ENCODE data around the gene TMEM30B. TPM values are rescaled to one million over a fixed set of nuclear protein-coding genes. Genes with fewer than 3 reads are reported as not detected.

TMEM30B gene
- total and polyA plus RNA-seq, 2 of the 13 experiments (the other 11 are each of a cell fraction or from before 2014, with no cell fraction given): not detected

DNA sequence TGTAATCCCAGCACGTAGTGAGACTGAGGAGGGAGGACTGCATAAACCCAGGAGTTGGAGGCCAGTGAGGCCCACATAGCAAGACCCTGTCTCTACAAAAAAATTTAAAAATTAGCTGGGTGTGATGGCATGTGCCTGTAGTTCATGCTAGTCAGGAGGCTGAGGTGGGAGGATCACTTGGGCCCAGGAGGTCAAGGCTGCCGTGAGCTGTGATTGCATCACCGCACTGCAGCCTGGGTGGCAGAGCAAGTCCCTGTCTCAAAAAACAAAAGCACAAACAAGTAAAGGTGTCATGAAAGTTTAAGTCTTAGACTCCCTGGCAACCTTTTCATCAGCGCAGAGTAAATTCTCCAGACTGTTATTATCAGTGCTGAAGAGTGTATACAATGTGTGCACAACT lies 10.4 kb downstream of the TMEM30B start:
- no TSS peak for BruUV-seq (replicated peaks)
- in situ Hi-C loops (cut with HindIII; ENCODE audit: extremely low pct_ligation_motif_present, low pct_unique_long_range_greater_than_20kb) (no loop called here), intact Hi-C loops (cut with micrococcal nuclease; ENCODE audit: unreplicated experiment) (no loop called here)
- H2AFZ ChIP-seq (ENCODE audit: low read length): no peak overlapping the region
- FAIRE-seq: no peak
- no peak for ATAC-seq
- H3K27ac ChIP-seq (ENCODE audit: extremely low read length, insufficient read depth, low read length): no peak overlapping the region
- no peaks in the 10 kb centered on the region for H3K79me2 ChIP-seq (ENCODE audit: insufficient read depth, low read length)
- no peak for DNase-seq (ENCODE audit: low spot score)
- WGBS (ENCODE audit: low lambda C conversion rate): 38% methylated on average over 4 of the region's 4 CpGs
- peaks cover 14% of the 10 kb centered on the region; the same call in 1 of the 2 replicates for H3K4me1 ChIP-seq (ENCODE audit: insufficient read depth, low read length)
- ChIA-PET CTCF (ENCODE audit: low intra/inter-chr PET ratio, low total read pairs) (interaction anchor here (2.9 kb wide), 1 partner anchor 15 kb away, joined by 26 read pairs; no protein-coding TSS in a partner anchor), POLR2A (no interaction called here)
- no peak overlapping the region for H3K4me2 ChIP-seq (ENCODE audit: low read depth, low read length)
- H3K9me3 ChIP-seq (ENCODE audit: low read length): no peaks in the 10 kb centered on the region
- no peaks in the 10 kb centered on the region for H3K36me3 ChIP-seq (replicated peaks in 1 of 2; ENCODE audit: control insufficient read depth in 1 of 2, insufficient read depth in 2 of 2, low read length in 2 of 2)
- no peaks in the 10 kb centered on the region; a peak in 1 of 5 replicates for H3K27me3 ChIP-seq (ENCODE audit: control insufficient read depth in 1 of 2, insufficient read depth in 2 of 2, low read length in 2 of 2)
- H3K9ac ChIP-seq (ENCODE audit: insufficient read depth, low read depth, low read length): no peak overlapping the region
- no peak overlapping the region for H3K4me3 ChIP-seq (replicated peaks in 1 of 3; ENCODE audit: insufficient read depth in 1 of 3, low read depth in 2 of 3, low read length in 3 of 3)
- H4K20me1 ChIP-seq (ENCODE audit: insufficient read depth, low read length): no peaks in the 10 kb centered on the region
- TF ChIP-seq STAG1 (CRISPR knock-in tag; IDR thresholded peaks at IDR 0.05) (no peak), ATF3 (CRISPR knock-in tag; IDR thresholded peaks at IDR 0.05) (peak; percentile 69), MTF2 (CRISPR knock-in tag; IDR thresholded peaks at IDR 0.05; ENCODE audit: borderline replicate concordance) (no peak), ZNF557 (CRISPR knock-in tag; IDR thresholded peaks at IDR 0.05) (no peak), CEBPB (IDR thresholded peaks at IDR 0.05; ENCODE audit: borderline replicate concordance, low read depth, low read length) (peak; percentile 63; the same call in 1 of the 2 replicates), ZNF746 (CRISPR knock-in tag; IDR thresholded peaks at IDR 0.05) (no peak), AKAP8 (CRISPR knock-in tag; IDR thresholded peaks at IDR 0.05) (no peak), ZNF709 (CRISPR knock-in tag; IDR thresholded peaks at IDR 0.05) (no peak), ZNF251 (CRISPR knock-in tag; IDR thresholded peaks at IDR 0.05) (no peak), NFIC (IDR thresholded peaks at IDR 0.05; ENCODE audit: low read length) (no peak), HNRNPLL (IDR thresholded peaks at IDR 0.05; ENCODE audit: low read depth, low read length, poor library complexity, severe bottlenecking) (no peak), ZSCAN31 (CRISPR knock-in tag; IDR thresholded peaks at IDR 0.05; ENCODE audit: low read depth) (no peak), KDM6A (CRISPR knock-in tag; IDR thresholded peaks at IDR 0.05; ENCODE audit: low read depth) (no peak), SMAD3 (CRISPR knock-in tag; IDR thresholded peaks at IDR 0.05) (no peak), POLR2AphosphoS5 (IDR thresholded peaks at IDR 0.05; ENCODE audit: low read depth, low read length) (no peak), SOX6 (IDR thresholded peaks at IDR 0.05) (no peak), SOX6 (CRISPR knock-in tag; IDR thresholded peaks at IDR 0.05) (0 out of 2 replicates have a peak, but pooled peaks have one; percentile 9), ZNF333 (CRISPR knock-in tag; IDR thresholded peaks at IDR 0.05; ENCODE audit: borderline replicate concordance) (no peak), PHF20 (CRISPR knock-in tag; IDR thresholded peaks at IDR 0.05) (no peak), ZNF350 (CRISPR knock-in tag; IDR thresholded peaks at IDR 0.05; ENCODE audit: borderline replicate concordance, low read depth) (no peak), AHR (CRISPR knock-in tag; IDR thresholded peaks at IDR 0.05) (no peak), ARHGAP35 (CRISPR knock-in tag; IDR thresholded peaks at IDR 0.05; ENCODE audit: borderline replicate concordance) (no peak), CBX2 (IDR thresholded peaks at IDR 0.05; ENCODE audit: low read depth, low read length) (no peak), CBX2 (CRISPR knock-in tag; IDR thresholded peaks at IDR 0.05; ENCODE audit: low read depth) (no peak), ZBTB7A (CRISPR knock-in tag; IDR thresholded peaks at IDR 0.05) (no peak), ZNF230 (CRISPR knock-in tag; IDR thresholded peaks at IDR 0.05) (no peak), U2AF2 (IDR thresholded peaks at IDR 0.05; ENCODE audit: low read depth, low read length) (no peak), ZNF768 (CRISPR knock-in tag; IDR thresholded peaks at IDR 0.05) (no peak)
- TF ChIP-seq, protein P1, sequence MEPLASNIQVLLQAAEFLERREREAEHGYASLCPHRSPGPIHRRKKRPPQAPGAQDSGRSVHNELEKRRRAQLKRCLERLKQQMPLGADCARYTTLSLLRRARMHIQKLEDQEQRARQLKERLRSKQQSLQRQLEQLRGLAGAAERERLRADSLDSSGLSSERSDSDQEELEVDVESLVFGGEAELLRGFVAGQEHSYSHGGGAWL (CRISPR knock-in tag; IDR thresholded peaks at IDR 0.05): no peak
- TF ChIP-seq, protein P2, sequence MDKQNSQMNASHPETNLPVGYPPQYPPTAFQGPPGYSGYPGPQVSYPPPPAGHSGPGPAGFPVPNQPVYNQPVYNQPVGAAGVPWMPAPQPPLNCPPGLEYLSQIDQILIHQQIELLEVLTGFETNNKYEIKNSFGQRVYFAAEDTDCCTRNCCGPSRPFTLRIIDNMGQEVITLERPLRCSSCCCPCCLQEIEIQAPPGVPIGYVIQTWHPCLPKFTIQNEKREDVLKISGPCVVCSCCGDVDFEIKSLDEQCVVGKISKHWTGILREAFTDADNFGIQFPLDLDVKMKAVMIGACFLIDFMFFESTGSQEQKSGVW (CRISPR knock-in tag; IDR thresholded peaks at IDR 0.05; ENCODE audit: borderline replicate concordance): no peak

All from HepG2 (cell line).